NOMO-1 treated with dmso at 0.1 percent for 144 hours (cell line): ENCODE measurements around the gene MBOAT1.
"Not testable (repeated sequence)": the region's sequence is repeated elsewhere in the genome, so short reads cannot be mapped to it uniquely, and the experiment has no call there.

ENCODE experiments used
- DNase-seq: peaks from one replicate; lab custom pipeline; 2025; ENCODE audit not compliant: unreplicated experiment; lab: John Stamatoyannopoulos, UW

MBOAT1 gene

DNA sequence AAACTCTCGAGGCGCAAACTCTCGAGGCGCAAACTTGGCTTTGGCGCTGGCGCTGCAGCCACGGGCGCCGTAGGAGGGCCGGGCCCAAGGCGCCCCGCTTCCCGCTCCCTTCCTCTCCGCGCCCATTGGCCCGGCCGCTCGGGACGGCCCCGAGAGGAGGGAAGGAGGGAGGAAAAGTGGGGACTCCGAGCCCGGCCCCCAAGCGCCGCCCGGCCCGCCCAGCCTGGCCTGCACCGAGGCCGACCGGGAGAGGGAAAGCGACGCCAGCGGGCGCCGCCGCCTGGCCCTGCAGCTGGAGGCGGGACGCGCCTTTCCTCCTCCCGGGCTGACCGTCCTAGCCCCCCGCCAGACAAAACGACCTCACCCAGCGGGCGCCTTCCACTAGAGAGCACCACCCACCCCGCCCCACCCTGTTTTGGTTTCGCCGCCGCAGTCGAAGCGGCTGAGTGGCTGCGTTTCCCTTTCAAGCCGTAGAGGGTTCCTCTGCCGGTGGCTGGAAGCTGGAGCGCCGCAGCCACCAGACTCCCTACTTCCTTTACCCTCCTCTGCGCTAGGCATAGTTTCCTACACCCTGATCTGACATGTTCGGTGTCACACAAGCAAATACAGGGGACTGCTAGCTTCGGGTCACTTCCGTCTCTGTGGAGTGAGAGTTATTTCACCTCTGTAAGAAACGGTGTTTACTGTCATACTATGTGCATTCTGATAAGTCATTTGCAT is at the start of gene MBOAT1:
TSS of gene MBOAT1 (minus strand) at position 78 of the 720 bp plus-strand sequence. CDS start 235 bp downstream, outside the sequence.
- peak; percentile 88 for DNase-seq

DNA sequence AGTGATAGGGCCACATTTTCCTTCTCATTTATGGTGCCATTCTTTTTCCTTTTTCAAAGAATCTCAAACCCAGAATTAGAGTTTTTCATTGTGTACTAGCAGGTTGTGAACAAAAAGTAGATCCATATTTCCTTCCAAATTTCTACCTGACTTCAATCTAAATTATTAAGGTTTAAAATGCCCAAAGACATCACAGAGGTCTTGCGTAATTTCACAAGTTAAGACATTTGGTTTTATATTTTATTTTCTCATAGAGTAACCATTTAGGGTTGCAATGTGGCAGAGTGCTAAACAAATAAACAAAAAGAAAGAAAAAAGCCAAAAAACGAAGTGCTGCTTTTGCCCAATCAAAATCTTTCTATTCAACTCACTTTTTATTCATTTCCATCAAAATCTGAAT is 49.4 kb upstream of the MBOAT1 start:
- no peak for DNase-seq

DNA sequence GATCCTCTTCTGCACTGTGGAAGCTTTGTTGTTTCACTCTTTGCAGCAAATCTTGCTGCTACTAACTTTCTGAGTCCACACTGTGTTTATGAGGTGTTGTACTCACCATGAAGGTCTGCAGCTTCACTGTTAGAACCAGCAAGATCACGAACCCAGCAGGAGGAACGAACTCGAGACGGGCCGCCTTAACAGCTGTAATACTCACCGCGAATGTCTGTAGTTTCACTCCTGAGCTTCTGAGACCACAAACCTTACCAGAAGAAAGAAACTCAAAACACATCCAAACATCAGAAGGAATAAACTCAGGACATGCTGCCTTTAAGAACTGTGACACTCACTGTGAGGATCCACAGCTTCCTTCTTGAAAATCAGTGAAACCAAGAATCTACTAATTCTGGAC is 48.1 kb upstream of the MBOAT1 start:
- DNase-seq: no peak

GRCh38 chr6:20259316-20260049 is 47.2 kb upstream of the MBOAT1 start:
- no peak for DNase-seq

DNA sequence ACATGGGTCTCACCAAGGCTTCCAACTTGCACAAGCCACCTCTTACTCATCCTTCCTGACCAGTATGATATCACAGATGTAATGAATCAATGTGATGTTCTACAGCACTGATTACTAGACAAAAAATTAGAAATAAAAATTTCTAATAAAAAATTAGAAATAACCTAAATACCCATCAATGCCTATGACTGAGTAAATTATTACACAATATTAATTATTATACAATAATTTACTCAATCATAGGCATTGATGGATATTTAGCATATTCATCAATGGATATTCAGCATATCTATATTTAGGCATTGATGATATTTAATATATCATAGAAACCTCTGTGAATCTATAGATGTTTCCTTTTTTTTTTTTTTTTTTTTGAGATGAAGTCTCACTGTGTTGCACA is 43.2 kb upstream of the MBOAT1 start:
- no peak for DNase-seq

- no peak for DNase-seq
These were observed 42.0 kb upstream of the MBOAT1 start for GRCh38 chr6:20254295-20254694.

- no peak for DNase-seq
These were observed 40.8 kb upstream of the MBOAT1 start for GRCh38 chr6:20253021-20253420.

- DNase-seq: no peak
These were observed 40.0 kb upstream of the MBOAT1 start for GRCh38 chr6:20252311-20252710.

DNA sequence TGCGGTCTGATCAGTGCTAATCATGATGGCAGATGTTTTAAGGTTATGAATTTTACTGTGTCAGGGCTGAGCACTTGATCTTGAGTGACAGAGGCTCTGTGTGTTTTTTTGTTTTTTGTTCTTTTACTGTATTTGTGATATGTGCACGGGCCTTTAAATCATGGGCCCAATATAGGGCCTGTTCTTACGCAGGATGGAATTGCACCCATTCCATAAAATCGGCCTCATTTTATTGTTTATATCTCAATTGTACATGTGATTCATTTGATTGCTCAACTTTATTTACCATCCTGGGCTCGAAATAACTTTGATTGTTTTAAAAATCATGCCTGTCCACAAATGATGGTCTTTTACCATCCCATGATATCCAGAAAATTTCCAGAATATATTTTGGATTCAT is 39.3 kb upstream of the MBOAT1 start:
- no peak for DNase-seq

GRCh38 chr6:20246125-20246524 is 33.9 kb upstream of the MBOAT1 start:
- no peak for DNase-seq

DNA sequence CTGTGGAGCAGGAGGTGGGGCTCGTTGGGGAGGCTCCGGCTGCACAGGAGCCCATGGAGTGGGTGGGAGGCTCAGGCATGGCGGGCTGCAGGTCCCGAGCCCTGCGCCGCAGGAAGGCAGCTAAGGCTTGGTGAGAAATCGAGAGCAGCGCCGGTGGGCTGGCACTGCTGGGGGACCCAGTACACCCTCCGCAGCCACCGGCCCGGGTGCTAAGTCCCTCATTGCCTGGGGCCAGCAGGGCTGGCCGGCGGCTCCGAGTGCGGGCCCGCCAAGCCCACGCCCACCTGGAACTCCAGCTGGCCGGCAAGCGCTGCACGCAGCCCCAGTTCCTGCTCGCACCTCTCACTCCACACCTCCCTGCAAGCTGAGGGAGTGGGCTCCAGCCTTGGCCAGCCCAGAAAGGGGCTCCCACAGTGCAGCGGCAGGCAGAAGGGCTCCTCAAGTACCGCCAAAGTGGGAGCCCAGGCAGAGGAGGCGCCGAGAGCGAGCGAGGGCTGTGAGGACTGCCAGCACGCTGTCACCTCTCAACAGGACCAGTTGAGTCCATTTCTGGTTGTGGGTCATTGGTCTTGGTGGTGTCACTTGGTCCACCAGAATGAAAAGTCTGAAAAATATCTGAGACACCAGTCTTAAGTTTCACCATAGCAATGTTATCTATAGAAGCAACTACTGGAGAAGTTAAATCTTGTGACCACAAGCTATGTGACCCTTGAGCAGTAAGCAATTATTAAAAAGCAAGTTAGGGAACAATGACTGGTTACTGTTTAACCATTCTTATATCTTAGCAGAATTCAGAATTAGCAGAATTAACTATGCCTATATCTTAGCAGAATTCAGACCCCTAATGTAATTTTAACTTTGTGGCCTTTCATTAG is 32.8 kb upstream of the MBOAT1 start:
- not testable (repeated sequence) for DNase-seq

DNA sequence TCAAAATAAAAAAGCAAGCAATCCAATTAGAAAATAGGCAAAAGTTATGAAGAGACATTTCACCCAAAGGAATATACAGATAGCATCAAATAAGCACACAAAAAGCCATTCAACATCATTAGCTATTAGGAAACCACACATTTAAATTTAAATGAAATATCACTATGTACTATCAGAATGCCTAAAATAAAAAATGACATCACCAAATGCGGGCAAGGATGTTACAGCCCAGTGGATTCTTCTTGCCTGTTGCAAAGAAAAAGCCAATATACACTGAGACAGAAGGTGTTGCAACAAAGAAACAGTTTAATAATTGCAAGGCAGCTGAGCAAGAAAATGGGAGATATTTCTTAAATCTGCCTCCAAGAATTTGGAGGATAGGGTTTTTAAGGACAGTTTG is 31.0 kb upstream of the MBOAT1 start:
- no peak for DNase-seq

DNA sequence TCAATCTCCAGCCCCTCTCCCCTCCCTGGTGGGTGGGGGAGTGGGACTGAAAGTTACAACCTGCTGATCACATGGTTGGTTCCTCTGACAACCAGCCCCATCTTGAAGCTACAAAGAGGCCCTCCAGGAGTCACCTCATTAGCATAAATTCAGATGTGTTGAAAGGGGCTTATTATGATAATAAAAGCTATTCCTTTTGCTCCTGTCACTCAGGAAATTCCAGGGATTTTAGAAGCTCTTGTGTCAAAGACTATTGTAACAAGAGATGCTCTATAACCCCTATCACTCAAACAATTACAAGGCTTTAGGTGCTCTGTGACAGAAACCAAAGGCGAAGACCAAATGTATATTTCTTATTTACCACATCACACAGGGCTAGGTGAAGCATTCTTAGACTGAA is 30.1 kb upstream of the MBOAT1 start:
- no peak for DNase-seq

GRCh38 chr6:20241102-20241501 is 28.8 kb upstream of the MBOAT1 start:
- DNase-seq: no peak

DNA sequence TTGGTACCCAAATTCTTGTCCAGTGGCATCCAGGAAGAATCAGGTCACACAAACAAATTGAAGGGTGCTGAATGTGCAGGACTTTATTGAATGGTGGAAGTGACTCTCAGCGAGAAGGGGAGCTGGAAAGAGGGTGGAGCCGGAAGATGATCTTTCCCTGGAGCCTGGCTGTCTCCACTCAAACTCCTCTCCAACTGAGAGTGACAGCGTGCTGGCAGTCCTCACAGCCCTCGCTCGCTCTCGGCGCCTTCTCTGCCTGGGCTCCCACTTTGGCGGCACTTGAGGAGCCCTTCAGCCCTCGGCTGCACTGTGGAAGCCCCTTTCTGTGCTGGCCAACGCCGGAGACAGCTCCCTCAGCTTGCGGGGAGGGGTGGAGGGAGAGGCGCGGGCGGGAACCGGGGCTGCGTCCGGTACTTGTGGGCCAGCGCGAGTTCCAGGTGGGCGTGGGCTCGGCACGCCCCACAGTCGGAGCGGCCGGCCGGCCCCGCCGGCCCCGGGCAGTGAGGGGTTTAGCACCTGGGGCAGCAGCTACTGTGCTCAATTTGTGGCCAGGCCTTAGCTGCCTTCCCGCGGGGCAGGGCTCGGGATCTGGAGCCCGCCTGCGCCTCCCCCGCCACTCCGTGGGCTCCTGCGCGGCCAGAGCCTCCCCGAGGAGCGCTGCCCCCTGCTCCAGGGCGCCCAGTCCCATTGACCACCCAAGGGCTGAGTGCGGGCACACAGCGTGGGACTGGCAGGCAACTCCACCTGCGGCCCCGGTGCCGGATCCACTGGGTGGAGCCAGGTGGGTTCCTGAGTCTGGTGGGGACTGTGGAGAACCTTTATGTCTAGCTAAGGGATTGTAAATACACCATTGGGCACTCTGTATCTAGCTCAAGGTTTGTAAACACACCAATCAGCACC is 26.7 kb upstream of the MBOAT1 start:
- DNase-seq: no peak

- no peak for DNase-seq
These were observed 25.6 kb upstream of the MBOAT1 start for GRCh38 chr6:20237677-20238460.

GRCh38 chr6:20236909-20237600 is 24.8 kb upstream of the MBOAT1 start:
- no peak for DNase-seq

GRCh38 chr6:20236344-20236743 is 24.1 kb upstream of the MBOAT1 start:
- no peak for DNase-seq

- no peak for DNase-seq
These were observed 22.8 kb upstream of the MBOAT1 start for GRCh38 chr6:20235041-20235440.
